ENCODE data around the gene TAOK3.
"Not testable (repeated sequence)": the region's sequence is repeated elsewhere in the genome, so short reads cannot be mapped to it uniquely, and the experiment has no call there.

The TAOK3 gene

DNA sequence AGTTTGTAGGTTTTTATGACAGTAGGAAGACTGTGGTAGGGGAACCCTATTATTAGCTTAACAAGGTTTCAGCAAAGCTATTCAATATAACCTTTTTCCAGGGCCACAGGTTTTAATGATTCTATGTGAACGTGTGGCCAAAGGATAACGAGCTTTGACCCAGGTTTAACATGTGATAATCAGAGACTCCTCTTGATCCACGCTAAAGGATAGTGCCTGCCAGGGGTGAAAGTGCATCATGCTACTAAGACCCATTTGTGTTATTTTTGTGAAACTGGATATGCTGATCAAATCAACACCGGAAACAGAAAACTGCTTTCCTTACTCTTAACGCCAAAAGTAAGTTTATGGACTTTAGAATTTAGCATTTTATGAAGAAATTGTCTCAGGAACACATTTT lies 909 bp upstream of the TAOK3 start:
- DNase-seq (ENCODE audit: low read depth in 2 of 2): no peak

DNA sequence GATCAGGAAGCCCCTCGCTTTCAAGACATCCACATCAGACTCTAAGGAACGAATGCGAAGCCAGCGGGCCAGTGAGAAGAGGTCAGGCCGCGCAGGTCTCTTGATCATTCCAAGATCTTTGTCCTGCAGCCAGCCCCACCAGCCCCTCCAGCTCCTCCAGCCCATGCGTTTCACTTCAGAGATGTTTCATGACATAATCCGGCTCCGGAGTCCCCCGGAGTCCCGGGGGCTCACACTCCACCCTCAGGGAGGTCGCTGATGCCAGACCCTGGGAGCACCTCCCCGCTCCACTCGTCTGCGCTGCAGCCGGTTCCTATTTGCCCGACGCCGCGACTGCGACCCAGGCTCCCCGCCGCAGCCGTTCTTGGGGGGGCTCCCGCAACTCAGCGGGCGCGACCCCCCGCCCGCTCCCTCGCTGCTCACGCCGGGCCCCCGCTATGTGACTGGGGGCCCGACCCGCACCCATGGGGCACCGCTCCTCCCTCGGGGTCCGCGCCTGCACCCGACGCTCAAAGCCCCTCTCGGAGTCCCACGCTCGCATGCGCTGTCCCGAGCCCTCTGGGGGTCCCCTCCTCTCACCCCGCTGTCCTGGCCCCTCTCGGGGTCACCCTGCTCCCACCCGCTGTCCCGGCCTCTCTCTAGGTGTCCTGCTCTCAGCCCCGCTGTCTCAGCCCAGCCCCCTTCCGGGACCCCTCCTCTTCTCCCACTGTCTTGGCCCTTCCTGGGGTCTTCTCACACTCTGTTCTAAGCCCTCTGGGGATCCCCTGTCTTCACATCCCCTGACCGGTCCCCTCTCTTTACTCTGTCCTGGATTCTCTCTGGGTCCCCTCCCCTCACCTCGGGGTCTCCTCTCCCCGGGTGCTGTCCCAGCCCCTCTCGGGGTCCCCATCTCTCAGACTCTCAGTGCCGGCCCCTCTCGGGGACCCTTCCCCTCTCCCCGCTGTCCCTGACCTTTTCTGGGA lies 1.1 kb downstream of the TAOK3 start:
- no peak for DNase-seq (ENCODE audit: low read depth in 2 of 2)

DNA sequence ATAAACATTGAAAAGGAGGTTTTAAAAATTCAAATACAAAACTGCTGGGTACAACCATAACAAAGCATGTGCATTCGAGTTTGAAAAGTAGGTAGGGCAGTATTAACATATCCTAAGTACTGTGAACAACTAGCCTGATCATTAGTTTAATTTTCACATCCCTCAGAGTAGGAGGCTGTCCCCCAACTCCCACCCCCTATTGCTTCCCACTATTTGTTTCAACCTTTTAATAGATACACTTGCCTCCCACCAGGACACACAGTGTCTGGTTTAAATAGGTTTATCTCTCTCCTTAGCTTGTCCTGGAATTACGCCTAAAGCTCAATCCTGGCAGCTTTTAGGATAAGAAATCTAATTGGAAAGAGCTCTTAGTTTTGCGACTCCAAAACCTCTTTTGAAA lies 2.1 kb downstream of the TAOK3 start:
- no peak for DNase-seq (ENCODE audit: low read depth in 2 of 2)

DNA sequence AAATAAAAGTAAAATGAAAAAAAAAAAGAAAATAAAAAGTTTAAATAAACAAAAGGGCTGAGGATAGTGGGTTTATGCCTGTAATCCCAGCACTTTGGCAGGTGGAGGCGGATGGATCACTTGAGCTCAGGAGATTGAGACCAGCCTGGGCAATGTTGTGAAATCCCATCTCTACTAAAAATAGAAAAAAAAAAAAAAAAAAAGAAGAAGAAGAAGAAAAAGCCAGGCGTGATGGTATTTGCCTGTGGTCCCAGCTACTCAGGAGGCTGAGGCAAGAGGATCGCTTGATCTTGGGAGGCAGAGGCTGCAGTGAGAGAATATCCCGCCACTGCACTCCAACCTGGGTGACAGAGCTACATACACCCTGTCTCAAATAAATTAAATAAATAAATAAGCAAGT lies 3.9 kb downstream of the TAOK3 start:
- no peak for DNase-seq (ENCODE audit: low read depth in 2 of 2)

DNA sequence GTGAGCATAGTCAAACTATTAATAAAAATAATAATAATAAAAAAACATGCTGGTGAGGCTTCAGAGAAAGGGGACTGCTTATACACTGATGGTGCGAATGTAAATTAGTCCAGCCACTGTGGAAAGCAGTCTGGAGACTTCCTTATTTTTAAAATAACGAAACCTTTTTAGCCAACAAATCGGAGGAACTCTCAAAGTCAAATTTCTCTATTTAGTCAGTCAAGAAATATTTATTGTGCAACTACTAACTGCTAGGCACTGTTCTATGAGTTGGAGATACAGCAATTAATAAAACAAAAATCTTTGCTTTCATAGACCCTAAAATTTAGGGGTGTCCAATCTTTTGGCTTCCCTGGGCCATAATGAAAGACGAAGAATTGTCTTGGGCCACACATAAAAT lies 10.8 kb downstream of the TAOK3 start:
- no peak for DNase-seq (ENCODE audit: low read depth in 2 of 2)

DNA sequence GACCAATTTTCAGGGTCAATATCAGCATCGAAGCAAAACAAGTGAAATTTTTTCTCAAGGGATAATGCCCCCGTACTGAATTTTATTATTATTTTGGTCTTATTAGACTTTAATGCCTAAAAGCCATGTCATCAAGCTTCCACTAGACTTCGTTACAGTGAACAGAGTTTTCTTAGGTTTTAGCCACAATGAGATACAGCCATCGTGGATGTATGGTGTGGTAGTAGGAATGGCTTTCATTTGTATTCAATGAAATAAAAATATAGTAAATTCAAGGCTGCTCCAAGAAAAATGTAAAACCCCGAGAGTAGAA lies 11.7 kb downstream of the TAOK3 start:
- no peak for DNase-seq (ENCODE audit: low read depth in 2 of 2)

DNA sequence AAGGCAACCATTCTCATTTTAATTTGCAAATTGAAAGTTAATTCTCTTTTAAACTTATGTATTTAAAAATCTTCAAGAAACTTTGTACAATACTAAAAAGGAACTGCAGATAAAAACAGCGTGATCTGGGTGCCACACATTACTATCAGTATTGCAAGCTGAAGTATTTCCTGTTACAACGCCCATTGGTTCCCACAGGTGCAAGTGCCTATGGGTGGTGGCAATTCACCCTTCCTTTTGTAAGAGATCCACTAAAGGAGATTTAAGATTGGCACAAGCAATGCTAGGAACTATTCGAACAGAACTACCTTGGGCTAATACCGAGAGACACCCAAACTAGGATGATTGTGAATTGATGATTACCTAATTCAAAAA lies 13.2 kb downstream of the TAOK3 start:
- DNase-seq (ENCODE audit: low read depth in 2 of 2): no peak

DNA sequence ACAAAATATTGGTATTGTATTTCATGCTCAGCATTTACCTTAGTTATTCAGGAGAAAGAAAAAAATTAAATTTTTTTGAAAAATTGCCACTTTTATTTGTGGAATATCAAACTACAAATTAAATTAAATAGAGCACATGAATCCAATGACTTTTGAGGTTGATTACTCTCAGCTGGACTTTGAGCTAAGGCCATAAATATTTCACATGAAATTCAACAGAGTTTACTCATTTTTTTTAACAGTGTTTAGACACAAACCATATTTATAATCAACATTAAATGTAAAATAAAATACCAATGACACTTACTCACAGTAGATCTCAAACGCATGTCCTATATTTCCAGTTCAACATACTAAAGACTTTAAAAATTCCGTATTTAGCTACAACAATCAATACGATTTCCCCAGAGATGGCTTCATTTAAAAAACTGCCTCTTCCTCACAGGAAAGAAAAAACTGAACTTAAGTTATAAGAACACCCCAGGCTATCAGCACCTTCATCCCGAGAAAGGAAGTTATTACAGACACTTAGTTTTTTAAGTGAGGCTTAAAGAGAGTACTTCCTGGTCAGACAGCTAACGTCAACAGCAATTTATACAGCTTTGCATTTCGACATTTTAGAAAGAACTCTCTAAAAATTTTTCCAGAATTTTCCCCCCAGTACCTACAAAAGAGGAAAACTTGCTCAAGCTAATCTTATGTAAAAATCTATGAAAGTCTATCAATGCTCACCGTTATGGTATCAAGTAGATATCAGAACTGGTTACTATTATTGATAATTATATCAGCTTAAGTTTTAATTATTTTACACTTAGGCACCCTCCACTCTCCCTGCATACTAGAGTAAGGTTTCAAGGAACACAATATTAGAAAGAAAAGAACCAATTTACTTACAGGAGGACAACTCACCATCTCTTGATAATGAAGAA lies 13.8 kb downstream of the TAOK3 start:
- no peak for DNase-seq (ENCODE audit: low read depth in 2 of 2)

DNA sequence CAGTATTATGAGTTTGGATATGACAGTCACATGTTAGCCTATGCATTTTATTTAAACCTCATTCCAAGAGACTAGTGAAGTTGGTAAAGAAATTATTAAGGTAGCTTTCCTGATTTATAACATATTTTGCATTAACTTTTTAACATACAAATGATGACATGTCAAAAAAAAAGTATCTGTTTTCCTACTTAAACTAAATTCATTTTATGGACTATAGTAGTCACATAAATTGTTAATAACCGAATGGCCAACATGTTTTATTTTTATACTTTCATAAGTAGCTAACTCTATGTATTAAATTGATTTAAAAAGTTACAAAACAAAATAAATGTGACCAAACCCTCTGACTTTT lies 14.7 kb downstream of the TAOK3 start:
- DNase-seq (ENCODE audit: low read depth in 2 of 2): no peak

DNA sequence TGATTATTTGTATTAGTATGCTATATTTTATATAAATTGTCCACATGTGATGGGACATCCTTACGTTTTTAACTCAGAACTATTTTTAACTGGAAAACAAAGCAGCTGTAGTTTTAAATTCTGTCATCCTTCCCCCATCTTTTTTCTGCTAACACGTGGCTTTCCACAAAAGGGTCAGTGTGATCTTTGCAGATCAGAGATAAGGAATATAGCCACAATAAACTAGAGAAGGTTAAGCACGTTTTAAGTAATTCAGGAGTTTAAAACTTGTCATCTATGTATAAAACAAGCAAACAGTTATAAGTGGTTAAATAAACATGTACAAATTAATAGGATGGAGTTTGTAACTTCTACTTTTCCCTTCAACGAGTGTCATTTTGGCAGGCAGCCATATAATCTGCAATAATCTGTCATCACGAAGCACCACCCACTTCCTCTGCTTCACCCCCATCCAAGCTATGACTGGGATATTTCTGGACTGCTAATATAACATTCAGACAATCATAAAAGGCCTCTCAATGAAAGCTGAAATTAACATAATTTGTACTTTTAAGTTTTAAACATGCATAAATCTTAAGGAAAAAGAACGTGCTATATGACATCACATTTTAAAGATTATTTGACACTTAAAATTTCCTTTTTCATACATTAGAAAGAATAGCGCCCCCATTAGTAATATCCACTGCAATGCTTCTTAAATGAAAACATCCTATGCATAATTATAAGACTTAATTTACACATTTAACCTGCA lies 15.3 kb downstream of the TAOK3 start:
- no peak for DNase-seq (ENCODE audit: low read depth in 2 of 2)

DNA sequence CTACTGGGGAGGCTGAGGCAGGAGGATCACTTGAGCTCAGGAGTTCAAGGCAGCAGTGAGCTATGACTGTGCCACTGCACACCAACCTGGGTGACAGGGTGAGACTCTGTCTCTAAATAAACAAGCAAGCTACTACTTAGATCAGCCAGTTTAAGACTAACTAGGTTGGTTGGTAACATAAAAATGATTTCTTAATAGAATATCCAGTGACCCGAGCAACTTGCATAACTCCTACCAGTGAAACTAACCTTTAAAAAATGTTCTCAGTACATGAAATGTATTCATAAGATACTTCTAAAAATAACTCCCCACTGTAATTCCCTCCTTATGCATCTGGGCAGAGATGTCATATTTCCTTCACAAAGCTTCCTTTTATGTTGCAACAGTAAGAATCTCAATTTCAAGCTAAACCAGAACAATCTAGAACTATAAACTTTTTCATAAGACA lies 15.9 kb downstream of the TAOK3 start:
- no peak for DNase-seq (ENCODE audit: low read depth in 2 of 2)

DNA sequence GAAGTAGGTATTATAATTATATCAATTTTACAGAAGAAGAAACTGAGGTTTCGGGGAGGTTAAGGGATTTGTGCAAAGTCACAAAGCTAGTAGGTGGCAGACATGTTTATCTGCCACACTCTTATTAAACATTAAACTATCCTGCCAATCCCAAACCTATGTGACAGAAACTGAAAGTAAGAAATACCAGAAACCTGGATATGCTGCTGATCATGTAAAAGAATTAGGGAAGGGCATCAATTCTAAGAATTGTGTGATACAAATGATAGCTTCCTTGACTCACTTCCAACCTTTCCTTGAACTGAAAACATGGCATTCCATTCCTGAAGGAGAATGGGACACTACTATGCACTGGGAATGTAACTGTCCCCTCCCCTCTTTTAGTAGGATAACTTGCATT lies 16.9 kb downstream of the TAOK3 start:
- DNase-seq (ENCODE audit: low read depth in 2 of 2): no peak

DNA sequence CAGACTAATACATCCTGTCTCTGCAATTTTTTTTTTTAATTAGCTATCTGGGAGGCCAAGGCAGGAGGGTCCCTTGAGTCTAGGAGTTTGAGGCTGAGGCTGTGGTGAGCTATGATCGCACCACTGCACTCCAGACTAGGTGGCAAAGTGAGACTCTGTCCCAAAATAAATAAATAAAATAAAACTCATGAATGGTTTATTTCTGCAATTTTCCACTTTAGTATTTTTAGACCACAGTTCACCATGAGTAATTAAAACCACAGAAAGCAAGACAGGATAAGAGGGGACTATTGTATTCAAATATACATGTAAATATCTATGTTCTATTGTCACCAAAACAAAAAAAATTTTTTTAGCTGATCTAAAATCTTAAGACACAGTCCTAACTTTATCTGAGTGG lies 17.8 kb downstream of the TAOK3 start:
- no peak for DNase-seq (ENCODE audit: low read depth in 2 of 2)

DNA sequence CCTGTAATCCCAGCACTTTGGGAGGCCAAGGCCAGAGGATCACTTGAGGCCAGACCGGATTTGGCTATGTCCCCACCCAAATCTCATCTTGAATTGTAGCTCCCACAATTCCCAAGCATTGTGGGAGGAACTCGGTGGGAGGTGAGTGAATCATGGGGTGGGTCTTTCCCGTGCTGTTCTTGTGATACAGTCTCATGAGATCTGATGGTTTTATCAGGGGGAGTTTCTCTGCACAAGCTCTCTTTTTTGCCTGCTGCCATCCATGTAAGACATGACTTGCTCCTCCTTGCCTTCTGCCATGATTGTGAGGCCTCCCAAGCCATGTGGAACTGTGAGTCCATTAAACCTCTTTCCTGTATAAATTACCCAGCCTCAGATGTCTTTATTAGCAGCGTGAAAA lies 18.2 kb downstream of the TAOK3 start:
- not testable (repeated sequence) for DNase-seq (ENCODE audit: low read depth in 2 of 2)

DNA sequence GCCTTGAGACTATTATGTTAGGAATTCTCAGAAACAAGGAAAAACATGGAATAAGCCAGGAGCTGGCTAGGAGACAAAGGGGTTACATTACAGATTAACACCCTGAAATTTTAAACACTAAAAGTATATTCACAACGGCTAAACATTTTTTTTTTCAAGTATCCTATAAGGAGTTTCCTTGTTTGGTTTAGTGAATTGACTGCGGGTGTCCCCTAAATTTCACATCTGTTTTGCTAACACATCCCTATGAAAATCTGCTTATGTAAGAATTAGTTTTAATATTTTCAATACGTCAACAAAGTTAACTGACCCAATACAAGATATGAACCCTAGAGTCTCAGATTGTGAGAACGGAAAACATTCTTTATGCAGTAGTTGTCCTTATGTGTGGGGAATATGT lies 19.0 kb downstream of the TAOK3 start:
- DNase-seq (ENCODE audit: low read depth in 2 of 2): no peak

DNA sequence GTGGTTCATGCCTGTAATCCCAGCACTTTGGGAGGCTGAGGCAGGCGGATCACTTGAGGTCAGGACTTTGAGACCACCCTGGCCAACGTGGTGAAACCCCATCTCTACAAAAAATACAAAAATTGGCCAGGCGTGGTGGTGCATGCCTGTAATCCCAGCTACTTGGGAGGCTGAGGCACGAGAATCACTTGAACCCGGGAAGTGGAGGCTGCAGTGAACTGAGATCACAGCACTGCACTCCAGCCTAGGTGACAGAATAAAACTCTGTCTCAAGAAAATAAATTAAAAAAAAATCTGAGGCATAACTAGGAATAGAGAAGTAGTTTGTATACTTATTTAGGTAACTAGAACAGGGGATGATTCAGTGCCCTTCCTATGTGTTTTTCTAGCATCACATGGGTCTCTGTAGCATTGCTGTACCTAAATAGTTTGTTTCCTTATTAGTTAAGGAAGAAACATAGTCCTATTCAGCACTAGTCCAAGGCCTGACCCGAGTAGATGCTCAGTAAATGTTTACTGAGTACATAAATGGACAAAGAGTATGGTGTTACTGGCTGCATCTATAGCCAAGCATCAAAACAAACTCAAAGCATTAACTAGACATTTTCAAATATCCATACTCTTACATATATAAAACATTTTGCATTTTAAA lies 21.7 kb downstream of the TAOK3 start:
- no peak for DNase-seq (ENCODE audit: low read depth in 2 of 2)

DNA sequence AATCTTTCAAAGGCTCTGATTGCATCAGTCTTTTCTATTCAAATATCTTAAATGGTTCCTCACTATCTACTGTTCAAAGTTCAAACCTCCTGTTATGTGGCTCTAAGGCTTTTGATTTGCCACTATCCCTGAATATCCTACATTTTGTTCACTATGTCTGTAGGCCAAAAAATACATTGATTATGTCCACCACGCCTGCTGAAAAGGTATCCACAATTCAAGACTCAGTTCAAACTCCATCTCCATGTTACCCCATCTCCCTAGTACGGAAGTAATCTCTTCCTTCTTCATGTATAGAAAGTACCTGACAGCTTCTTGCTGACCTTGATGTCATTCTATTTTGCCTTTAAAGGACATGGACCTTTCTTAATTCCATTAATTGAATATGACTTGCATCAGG lies 24.8 kb downstream of the TAOK3 start:
- no peak for DNase-seq (ENCODE audit: low read depth in 2 of 2)

DNA sequence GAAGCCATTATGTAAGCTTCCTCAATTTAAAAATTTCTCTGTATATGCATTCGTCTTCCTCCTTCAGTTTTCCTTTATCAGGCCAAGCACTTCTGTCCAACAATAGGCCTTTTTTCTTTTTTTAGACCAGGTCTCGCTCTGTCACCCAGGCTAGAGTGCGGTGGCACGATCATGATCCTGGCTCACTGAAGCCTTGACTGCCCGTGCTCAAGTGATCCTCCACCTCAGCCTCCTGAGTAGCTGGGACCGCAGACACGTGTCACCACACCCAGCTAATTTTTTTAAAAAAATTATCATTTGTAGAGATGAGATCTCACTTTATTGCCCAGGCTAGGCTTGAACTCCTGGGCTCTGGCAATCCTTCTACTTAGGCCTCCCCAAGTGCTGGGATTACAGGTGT lies 25.8 kb downstream of the TAOK3 start:
- DNase-seq (ENCODE audit: low read depth in 2 of 2): no peak

DNA sequence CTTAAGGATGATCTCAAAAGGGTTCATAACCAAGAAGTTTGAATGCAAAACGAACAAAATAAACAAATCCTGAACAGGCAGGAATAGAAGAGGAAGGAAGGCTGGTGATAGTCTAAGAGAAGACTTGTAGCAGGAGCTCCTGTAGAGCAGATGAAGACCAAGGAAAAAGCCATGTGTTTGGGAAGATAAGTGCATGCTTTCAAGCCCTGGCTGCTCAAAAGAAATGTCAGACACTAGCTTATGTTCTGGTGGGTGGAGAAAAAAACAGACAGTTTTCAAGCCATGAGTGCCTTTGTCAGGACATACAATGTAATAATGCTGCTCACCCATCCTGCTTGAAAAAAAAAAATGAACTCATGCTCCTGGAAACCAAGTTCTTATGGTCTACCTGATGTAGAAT lies 27.4 kb downstream of the TAOK3 start:
- DNase-seq (ENCODE audit: low read depth in 2 of 2): no peak

DNA sequence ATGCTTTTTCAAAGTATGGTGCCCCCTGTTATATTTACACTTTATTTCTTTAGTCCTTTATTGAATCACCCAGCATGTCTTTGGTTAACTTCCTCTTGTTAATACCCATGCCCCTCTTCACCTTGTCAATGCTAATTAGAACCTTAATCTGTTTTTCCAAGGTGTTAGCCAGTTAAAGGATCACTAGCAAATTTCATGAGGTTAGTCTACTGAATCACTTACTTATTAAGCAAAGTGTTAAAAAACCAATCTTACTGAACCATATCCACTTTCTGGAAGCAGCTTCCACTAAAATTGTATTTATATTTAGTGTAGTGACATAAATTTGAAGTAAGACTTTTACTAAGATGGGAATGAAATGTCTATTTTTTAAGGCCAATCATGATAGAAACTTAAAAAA lies 27.9 kb downstream of the TAOK3 start:
- no peak for DNase-seq (ENCODE audit: low read depth in 2 of 2)

DNA sequence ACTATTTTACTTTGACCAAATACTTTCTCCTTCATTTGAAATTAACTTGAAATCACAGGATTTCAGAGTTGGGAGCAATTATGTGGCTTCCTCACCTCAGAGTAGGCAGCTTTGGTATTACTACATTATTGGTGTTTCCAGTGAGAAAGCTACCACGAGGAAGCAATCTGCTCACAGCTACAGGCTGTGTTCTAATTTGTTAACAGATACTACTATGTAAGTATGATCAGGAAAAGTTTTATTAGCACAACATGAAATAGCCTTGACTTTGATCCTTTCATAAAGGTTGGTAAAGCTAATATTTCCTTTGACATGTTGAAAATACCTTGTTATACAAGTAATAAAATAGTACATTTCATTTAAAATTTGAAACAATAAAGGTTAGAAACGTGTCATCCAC lies 30.6 kb downstream of the TAOK3 start:
- DNase-seq (ENCODE audit: low read depth in 2 of 2): no peak
